SK-N-SH (cell line): Measurements from ENCODE around the gene IL10RB. TPM values are rescaled to one million over a fixed set of nuclear protein-coding genes. Genes with fewer than 3 reads are reported as not detected.
"Not testable (repeated sequence)": the region's sequence is repeated elsewhere in the genome, so short reads cannot be mapped to it uniquely, and the experiment has no call there.

Experiments used
- CTCF ChIA-PET: fragments of 300-600, 350-600 bp; formaldehyde crosslinking; extraction: SDS; loops from one replicate; lab custom pipeline; 2021; lab: Yijun Ruan, JAX
- POLR2A ChIA-PET: fragments of 350-600 bp; sonication (Branson Sonifier 250); formaldehyde crosslinking; extraction: SDS; loops from one replicate; lab custom pipeline; 2020; ENCODE audit warnings: antibody characterized with exemption, inconsistent platforms; lab: Yijun Ruan, JAX
- DNase-seq: peaks from one replicate; pipeline ENCODE4 v3.0.0; 2012
- H2AFZ ChIP-seq: fragments of 200-600 bp; sonication (generic); 2 replicates; pipeline ENCODE4 v1.8.1; 2016; ENCODE audit warnings: antibody characterized with exemption, mild to moderate bottlenecking, low read depth
- H3F3A ChIP-seq: fragments of 200-600 bp; sonication (generic); replicated peaks from 2 replicates; pipeline ENCODE3; 2016; ENCODE audit warnings: antibody characterized with exemption, mild to moderate bottlenecking; ENCODE audit not compliant: insufficient read depth
- H3K27ac ChIP-seq, 2 experiments: fragments of 200-500 bp in 1 of 2; fragments of 200-600 bp in 1 of 2; sonication (Bioruptor generic) in 1 of 2; sonication (generic), shearing (Covaris generic) in 1 of 2; 2 replicates each; pipeline versions ENCODE4 v1.5.1 to v1.6.1; 2014 to 2016; ENCODE audit warnings: low read depth in 2 of 2, inconsistent platforms in 1 of 2, low read length in 1 of 2, mild to moderate bottlenecking in 1 of 2, mixed read lengths in 1 of 2
- H3K27me3 ChIP-seq: fragments of 200-600 bp; sonication (generic), shearing (Covaris generic); 2 replicates; pipeline ENCODE4 v1.6.1; 2016; ENCODE audit warnings: mixed run types; ENCODE audit not compliant: insufficient read depth
- H3K36me3 ChIP-seq, 2 experiments: fragments of 200-500 bp in 1 of 2; fragments of 200-600 bp in 1 of 2; sonication (Bioruptor generic) in 1 of 2; sonication (generic) in 1 of 2; replicated peaks in 1 of 2; 2 replicates each; pipeline versions ENCODE3 to v1.5.1; 2014 to 2016; ENCODE audit warnings: low read length in 1 of 2, mild to moderate bottlenecking in 1 of 2; ENCODE audit not compliant: insufficient read depth in 2 of 2, control insufficient read depth in 1 of 2
- H3K4me1 ChIP-seq, 2 experiments: fragments of 200-500 bp in 1 of 2; fragments of 200-600 bp in 1 of 2; sonication (Bioruptor generic) in 1 of 2; sonication (generic), shearing (Covaris generic) in 1 of 2; 2 replicates each; pipeline versions ENCODE4 v1.5.1 to v1.6.1; 2014 to 2016; ENCODE audit warnings: low read depth in 1 of 2, low read length in 1 of 2, mixed run types in 1 of 2; ENCODE audit not compliant: insufficient read depth in 2 of 2, control insufficient read depth in 1 of 2
- H3K4me2 ChIP-seq: fragments of 200-600 bp; sonication (generic), shearing (Covaris generic); 2 replicates; pipeline ENCODE4 v1.6.1; 2017; ENCODE audit warnings: mixed run types
- H3K4me3 ChIP-seq, 2 experiments: fragments of 200-500 bp in 1 of 2; fragments of 200-600 bp in 1 of 2; sonication (Bioruptor generic) in 1 of 2; sonication (generic), shearing (Covaris generic) in 1 of 2; 2 replicates each; pipeline versions ENCODE4 v1.5.1 to v1.8.1; 2014 to 2016; ENCODE audit warnings: low read depth in 2 of 2, inconsistent platforms in 1 of 2, low read length in 1 of 2, mild to moderate bottlenecking in 1 of 2, mixed read lengths in 1 of 2, moderate library complexity in 1 of 2
- H3K79me2 ChIP-seq: fragments of 200-600 bp; sonication (generic); 2 replicates; pipeline ENCODE4 v1.8.1; 2017; ENCODE audit warnings: mild to moderate bottlenecking; ENCODE audit not compliant: insufficient read depth
- H3K9ac ChIP-seq: fragments of 200-600 bp; sonication (generic); 2 replicates; pipeline ENCODE4 v1.6.1; 2017; ENCODE audit warnings: mixed run types
- H3K9me2 ChIP-seq: fragments of 200-600 bp; sonication (generic); 2 replicates; pipeline ENCODE4 v1.6.1; 2017; ENCODE audit warnings: mixed run types
- H3K9me3 ChIP-seq: fragments of 200-600 bp; sonication (generic); 2 replicates; pipeline ENCODE4 v1.6.1; 2017; ENCODE audit warnings: mixed run types, mild to moderate bottlenecking, moderate library complexity
- H4K20me1 ChIP-seq: fragments of 200-600 bp; sonication (generic); 2 replicates; pipeline ENCODE4 v1.6.1; 2017; ENCODE audit warnings: mild to moderate bottlenecking, mixed run types; ENCODE audit not compliant: insufficient read depth
- CHD2 ChIP-seq: fragments of 150-350 bp; IDR thresholded peaks from 2 replicates; pipeline ENCODE4 v1.6.1; 2018; ENCODE audit warnings: low read length; ENCODE audit not compliant: partially characterized antibody
- EP300 ChIP-seq, 2 experiments: IDR thresholded peaks; 2 replicates each; pipeline versions ENCODE4 v1.4.0 to v1.6.1; 2012; ENCODE audit warnings: borderline replicate concordance in 1 of 2, low read depth in 1 of 2, low read length in 1 of 2
- FOSL2 ChIP-seq: IDR thresholded peaks from 2 replicates; pipeline ENCODE4 v1.4.0; 2012; ENCODE audit warnings: low read depth, mild to moderate bottlenecking, moderate library complexity, borderline replicate concordance
- GATA2 ChIP-seq: sonication (generic); formaldehyde crosslinking; IDR thresholded peaks from 2 replicates; pipeline ENCODE4 v1.5.0; 2020; ENCODE audit warnings: mild to moderate bottlenecking, missing genetic modification reagents
- RFX5 ChIP-seq: IDR thresholded peaks from 2 replicates; pipeline ENCODE4 v1.6.1; 2012; ENCODE audit warnings: mild to moderate bottlenecking, improper control_type of control experiment, low read length
- RXRA ChIP-seq: IDR thresholded peaks from 2 replicates; pipeline ENCODE4 v1.4.0; 2012; ENCODE audit warnings: low read depth, mild to moderate bottlenecking, borderline replicate concordance
- SMC3 ChIP-seq: IDR thresholded peaks from 2 replicates; pipeline ENCODE4 v1.6.1; 2012; ENCODE audit warnings: low read depth, low read length, improper control_type of control experiment
- TEAD4 ChIP-seq: IDR thresholded peaks from 2 replicates; pipeline ENCODE4 v1.4.0; 2012; ENCODE audit warnings: mild to moderate bottlenecking, borderline replicate concordance; ENCODE audit not compliant: insufficient read depth
- WGBS: methylation state at CpG from one replicate; pipeline ENCODE4 v1.1.6; 2017; ENCODE audit warnings: low lambda C conversion rate; 5-methylcytosine and 5-hydroxymethylcytosine counted together
- polyA plus RNA-seq, 3 experiments: library from polyadenylated mRNA; depleted of rRNA; stranded (reverse); fragments of >200 nt; gene quantifications; 2 replicates each; pipeline ENCODE4 v1.2.3, GENCODE V29; 2012
- TF ChIP-seq, protein P1 (sequence below): fragments of 200-600 bp; sonication (generic); IDR thresholded peaks from 2 replicates; pipeline ENCODE4 v1.6.1; 2017; ENCODE audit warnings: antibody characterized with exemption, mild to moderate bottlenecking, moderate library complexity
- TF ChIP-seq, protein P2 (sequence below): fragments of 150-350 bp; IDR thresholded peaks from 2 replicates; pipeline ENCODE4 v1.6.1; 2017; ENCODE audit warnings: antibody characterized with exemption, low read length, low read depth, borderline replicate concordance

Gene IL10RB
- polyA plus RNA-seq, 1 of the 3 experiments (the other 2 are of a cell fraction): 20.1 TPM

DNA sequence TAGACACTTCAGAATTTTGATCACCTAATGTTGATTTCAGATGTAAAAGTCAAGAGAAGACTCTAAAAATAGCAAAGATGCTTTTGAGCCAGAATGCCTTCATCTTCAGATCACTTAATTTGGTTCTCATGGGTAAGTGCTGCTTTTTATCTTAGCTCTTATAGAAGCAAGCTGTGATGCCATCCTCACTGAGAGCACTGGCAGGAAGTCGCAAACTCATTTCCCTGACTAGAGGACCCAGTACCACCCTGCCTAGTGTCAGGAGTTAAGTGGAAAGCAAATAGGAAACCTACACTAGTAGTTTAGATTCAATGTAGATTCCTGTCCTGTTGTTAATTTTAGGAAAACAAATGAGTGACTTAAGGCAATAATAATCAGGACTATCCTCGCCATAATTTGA lies 24.3 kb upstream of the IL10RB start:
- Histone ChIP-seq H3K9ac (no peak overlapping the region), H2AFZ (no peak overlapping the region), H4K20me1 (no peaks in the 10 kb centered on the region)
- POLR2A ChIA-PET: interaction anchor here (0.6 kb wide), 1 partner anchor 603 kb away, joined by 3 read pairs; no protein-coding TSS in a partner anchor
- TF ChIP-seq EP300 (IDR thresholded peaks at IDR 0.05; ENCODE audit: borderline replicate concordance in 1 of 2, low read depth in 1 of 2, low read length in 1 of 2) (no peak), RFX5 (no peak), TEAD4 (no peak), SMC3 (no peak), FOSL2 (no peak), RXRA (no peak), GATA2 (CRISPR knock-in tag) (no peak), CHD2 (no peak)
- TF ChIP-seq, protein P1, sequence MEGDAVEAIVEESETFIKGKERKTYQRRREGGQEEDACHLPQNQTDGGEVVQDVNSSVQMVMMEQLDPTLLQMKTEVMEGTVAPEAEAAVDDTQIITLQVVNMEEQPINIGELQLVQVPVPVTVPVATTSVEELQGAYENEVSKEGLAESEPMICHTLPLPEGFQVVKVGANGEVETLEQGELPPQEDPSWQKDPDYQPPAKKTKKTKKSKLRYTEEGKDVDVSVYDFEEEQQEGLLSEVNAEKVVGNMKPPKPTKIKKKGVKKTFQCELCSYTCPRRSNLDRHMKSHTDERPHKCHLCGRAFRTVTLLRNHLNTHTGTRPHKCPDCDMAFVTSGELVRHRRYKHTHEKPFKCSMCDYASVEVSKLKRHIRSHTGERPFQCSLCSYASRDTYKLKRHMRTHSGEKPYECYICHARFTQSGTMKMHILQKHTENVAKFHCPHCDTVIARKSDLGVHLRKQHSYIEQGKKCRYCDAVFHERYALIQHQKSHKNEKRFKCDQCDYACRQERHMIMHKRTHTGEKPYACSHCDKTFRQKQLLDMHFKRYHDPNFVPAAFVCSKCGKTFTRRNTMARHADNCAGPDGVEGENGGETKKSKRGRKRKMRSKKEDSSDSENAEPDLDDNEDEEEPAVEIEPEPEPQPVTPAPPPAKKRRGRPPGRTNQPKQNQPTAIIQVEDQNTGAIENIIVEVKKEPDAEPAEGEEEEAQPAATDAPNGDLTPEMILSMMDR: no peak
- TF ChIP-seq, protein P2, sequence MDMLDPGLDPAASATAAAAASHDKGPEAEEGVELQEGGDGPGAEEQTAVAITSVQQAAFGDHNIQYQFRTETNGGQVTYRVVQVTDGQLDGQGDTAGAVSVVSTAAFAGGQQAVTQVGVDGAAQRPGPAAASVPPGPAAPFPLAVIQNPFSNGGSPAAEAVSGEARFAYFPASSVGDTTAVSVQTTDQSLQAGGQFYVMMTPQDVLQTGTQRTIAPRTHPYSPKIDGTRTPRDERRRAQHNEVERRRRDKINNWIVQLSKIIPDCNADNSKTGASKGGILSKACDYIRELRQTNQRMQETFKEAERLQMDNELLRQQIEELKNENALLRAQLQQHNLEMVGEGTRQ: no peak
- TF ChIP-seq, all 33 proteins: peak for 0
- H3K4me2 ChIP-seq: no peak overlapping the region
- CTCF ChIA-PET: interaction anchor here (1.0 kb wide), 1 partner anchor 67 kb away, joined by 3 read pairs; no protein-coding TSS in a partner anchor
- no peaks in the 10 kb centered on the region for H3K9me3 ChIP-seq
- no peaks in the 10 kb centered on the region for H3K9me2 ChIP-seq
- no peak overlapping the region for H3K4me3 ChIP-seq
- no peak overlapping the region for H3K27ac ChIP-seq
- H3K79me2 ChIP-seq: peaks cover 5% of the 10 kb centered on the region; the same call in 1 of the 2 replicates
- WGBS: 98% methylated on average over 2 of the region's 2 CpGs
- H3K4me1 ChIP-seq: no peaks in the 10 kb centered on the region; a peak in 1 of 4 replicates
- H3F3A ChIP-seq: no peaks in the 10 kb centered on the region
- DNase-seq: no peak
- H3K27me3 ChIP-seq: no peaks in the 10 kb centered on the region
- H3K36me3 ChIP-seq: peaks cover 11 to 20% of the 10 kb centered on the region in 2 experiments

DNA sequence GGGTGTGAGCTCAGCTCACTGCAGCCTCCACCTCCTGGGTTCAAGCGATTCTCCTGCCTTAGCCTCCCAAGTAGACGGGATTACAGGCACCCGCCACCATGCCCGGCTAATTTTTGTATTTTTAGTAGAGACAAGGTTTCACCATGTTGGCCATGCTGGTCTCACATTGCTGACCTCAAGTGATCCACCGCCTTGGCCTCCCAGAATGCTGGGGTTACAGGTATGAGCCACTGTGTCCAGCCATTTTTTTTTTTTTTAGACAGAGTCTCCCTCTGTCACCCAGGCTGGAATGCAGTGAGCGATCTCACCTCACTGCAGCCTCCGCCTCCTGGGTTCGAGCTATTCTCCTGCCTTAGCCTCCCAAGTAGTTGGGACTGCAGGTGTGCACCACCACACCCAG lies 23.3 kb upstream of the IL10RB start:
- H3F3A ChIP-seq, DNase-seq, H3K9me3 ChIP-seq, H3K4me1 ChIP-seq, H3K79me2 ChIP-seq, H3K4me2 ChIP-seq, CTCF ChIA-PET, H3K27ac ChIP-seq, H3K9me2 ChIP-seq, H3K4me3 ChIP-seq, H2AFZ ChIP-seq, H3K27me3 ChIP-seq, H4K20me1 ChIP-seq, H3K9ac ChIP-seq: not testable (repeated sequence)
- POLR2A ChIA-PET: interaction anchor here (0.7 kb wide), 1 partner anchor 622 kb away, joined by 3 read pairs; no protein-coding TSS in a partner anchor
- peaks cover 17 to 27% of the 10 kb centered on the region in 2 experiments for H3K36me3 ChIP-seq
- 97% methylated on average over 8 of the region's 8 CpGs for WGBS
